CD4-positive, alpha-beta T cell treated with Interleukin-1 beta for 1 hour (primary cell): ENCODE data around the gene TMEM47.

Source experiments
- DNase-seq, 2 donors: peaks; one replicate each; pipeline ENCODE4 v3.0.0-alpha.2; 2020 to 2022

TMEM47 gene

GRCh38 chrX:34584781-34585180, 72.3 kb downstream of the TMEM47 start:
- no peak for DNase-seq

GRCh38 chrX:34580069-34580468, 77.0 kb downstream of the TMEM47 start:
- DNase-seq: no peak

GRCh38 chrX:34578237-34578636, 78.8 kb downstream of the TMEM47 start:
- DNase-seq: no peak
